Jurkat, Clone E6-1 (cell line): Measurements from ENCODE around the gene FAM117A.
A peak's percentile ranks its signal among the peaks of the same experiment; 100 is the strongest.
"Not testable (repeated sequence)": the region's sequence is repeated elsewhere in the genome, so short reads cannot be mapped to it uniquely, and the experiment has no call there.

Experiments
- DNase-seq: peaks from one replicate; pipeline ENCODE4 v3.0.0-alpha.2; 2011; ENCODE audit warnings: low read depth, low spot score
- H3K4me3 ChIP-seq: 2 replicates; pipeline ENCODE4 v1.5.1; 2011; ENCODE audit warnings: mild to moderate bottlenecking, low read length, control low read depth, moderate library complexity

Gene FAM117A

DNA sequence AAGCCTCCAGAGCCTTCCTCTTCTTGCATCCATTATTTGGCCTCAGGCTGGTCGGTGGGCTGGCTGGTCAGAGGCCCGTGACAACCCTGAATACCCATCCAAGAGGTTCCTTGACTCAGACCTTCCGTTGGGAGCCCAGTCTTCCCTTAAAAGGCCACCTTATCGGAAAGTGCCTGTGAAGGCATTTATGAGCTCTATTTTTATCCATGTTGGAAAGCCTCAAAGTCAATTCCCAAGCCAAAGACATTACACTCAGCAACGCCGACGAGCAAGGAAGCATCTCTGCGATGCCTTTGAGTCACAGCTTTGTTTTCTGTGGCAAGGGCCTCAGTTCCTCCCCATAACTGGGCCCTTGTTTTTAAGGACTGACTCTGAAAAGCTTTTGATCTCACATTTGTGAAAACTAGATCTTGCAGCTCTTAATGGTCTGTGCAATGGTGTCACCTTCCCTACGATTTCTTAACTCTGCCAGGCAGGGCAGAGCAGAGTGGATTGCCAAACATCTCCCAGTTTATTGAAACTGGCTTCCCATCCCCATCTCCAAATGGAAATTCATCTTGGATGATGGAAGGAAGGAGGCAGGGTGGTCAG, 72.8 kb downstream of the FAM117A start:
- no peak for DNase-seq
- no peak overlapping the region for H3K4me3 ChIP-seq

GRCh38 chr17:49690256-49690655, 73.7 kb downstream of the FAM117A start:
- H3K4me3 ChIP-seq = no peak overlapping the region
- no peak for DNase-seq

- H3K4me3 ChIP-seq = no peak overlapping the region
- no peak for DNase-seq
Observed at GRCh38 chr17:49688848-49689247, 75.1 kb downstream of the FAM117A start.

GRCh38 chr17:49687878-49688491, 75.9 kb downstream of the FAM117A start:
- H3K4me3 ChIP-seq = peak overlapping the region; percentile 6; the same call in 1 of the 2 replicates
- DNase-seq = peak; percentile 58

DNA sequence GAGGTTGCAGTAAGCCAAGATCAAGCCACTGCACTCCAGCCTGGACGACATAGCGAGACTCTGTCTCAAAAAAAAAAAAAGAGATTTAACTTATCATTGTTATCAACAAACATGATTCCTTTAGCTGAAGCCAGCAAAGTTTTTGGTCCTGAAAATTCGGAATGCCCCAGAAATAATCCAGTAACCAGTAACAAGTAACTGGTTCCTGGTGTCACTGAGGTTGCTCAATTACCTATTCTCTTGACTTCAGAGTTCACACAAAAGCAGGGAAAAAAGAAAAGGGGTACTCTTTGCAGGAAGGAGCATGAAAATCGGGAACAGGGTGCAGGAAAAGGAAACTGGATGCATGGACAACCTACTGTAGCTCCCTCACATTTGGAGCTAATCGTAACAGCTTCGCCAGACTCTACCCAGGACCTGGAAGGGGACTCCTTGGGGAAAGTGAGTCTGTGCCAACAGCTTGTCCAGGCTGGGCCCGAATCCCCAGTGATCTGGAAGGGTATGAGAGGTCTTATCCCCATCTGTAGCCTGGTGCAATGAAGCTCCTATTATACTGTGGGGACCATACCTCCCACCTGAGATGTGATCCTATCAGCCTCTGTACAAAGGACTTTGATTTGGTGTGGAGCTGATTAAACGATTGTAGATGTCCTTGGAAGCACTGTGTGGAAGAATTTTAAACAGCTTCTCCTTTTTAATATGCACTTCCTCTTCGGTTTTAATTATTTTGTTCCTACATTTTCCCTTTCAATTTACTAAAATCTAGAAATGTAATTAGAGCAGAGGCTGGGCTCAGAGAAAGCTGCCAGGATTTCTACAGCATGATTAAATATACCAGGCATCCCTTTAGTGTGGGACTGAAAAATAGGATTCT, 82.6 kb downstream of the FAM117A start:
- no peak overlapping the region for H3K4me3 ChIP-seq
- no peak for DNase-seq

DNA sequence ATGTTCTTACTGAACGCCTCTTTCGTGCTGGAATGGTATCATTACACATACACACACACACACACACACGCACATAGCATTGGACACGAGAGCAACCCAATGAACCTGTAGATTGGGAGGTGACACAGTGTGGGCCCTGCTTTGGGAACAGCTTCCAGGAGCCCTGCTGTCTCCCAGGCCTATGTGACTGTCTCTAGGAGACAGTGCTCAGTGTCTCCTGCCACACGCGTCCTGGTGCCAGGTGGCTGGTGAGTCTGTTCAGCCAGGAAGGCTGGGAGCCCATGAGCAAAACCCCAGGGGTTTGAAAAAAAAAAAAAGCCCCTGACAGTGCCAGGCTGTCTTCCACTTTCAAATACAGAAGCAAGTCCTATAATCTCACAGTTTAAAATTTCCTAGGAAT, 83.6 kb downstream of the FAM117A start:
- DNase-seq = no peak
- H3K4me3 ChIP-seq = no peak overlapping the region

- peak within 1 kb of the TSS; percentile 77 for H3K4me3 ChIP-seq
- DNase-seq = peak; percentile 99
Observed at GRCh38 chr17:49677933-49678847, 85.7 kb downstream of the FAM117A start, which contains the start of gene SPOP. TSS of gene SPOP (minus strand) at chr17:49678097. CDS start at chr17:49622810, 55,287 bp downstream.

DNA sequence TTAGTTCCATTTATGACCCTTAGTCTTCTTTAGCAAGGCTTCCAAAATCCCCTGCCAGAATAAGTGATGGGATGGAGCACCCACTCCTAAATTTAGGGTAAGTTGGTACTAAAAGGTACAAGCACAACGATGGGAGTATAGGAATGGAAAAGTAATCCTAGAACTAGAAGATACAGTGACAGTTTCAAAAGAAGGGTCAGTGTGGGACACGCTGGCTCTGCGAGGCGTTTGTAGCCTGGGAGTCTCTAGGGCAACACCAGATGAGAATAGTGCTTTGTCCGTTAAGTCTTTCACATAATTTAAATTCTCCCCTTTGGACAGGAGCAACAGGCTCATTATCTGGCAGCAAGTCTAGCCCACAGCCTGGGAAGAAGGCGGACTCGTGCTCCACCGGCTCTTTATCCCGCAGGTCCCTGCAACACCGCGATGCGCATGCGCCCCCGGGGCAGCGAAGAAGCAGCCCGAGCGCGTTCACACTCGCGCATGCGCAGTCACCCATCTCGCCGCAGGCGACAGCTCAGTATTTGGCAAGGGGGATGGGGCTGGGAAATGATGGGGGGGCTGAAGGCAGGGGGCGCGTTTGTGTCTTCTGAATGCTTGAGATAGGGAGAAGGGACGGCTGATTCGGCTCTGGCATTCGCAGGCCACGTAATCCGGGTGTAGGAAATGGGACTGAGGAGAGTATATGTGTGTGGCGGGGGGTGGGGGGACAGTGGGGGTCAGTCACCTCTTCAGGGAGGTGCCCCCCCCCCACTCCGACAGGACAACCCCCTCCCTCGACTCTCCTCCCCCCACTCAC, 86.6 kb downstream of the FAM117A start:
- peak overlapping the region; percentile 77 for H3K4me3 ChIP-seq
- DNase-seq = peak; percentile 91

DNA sequence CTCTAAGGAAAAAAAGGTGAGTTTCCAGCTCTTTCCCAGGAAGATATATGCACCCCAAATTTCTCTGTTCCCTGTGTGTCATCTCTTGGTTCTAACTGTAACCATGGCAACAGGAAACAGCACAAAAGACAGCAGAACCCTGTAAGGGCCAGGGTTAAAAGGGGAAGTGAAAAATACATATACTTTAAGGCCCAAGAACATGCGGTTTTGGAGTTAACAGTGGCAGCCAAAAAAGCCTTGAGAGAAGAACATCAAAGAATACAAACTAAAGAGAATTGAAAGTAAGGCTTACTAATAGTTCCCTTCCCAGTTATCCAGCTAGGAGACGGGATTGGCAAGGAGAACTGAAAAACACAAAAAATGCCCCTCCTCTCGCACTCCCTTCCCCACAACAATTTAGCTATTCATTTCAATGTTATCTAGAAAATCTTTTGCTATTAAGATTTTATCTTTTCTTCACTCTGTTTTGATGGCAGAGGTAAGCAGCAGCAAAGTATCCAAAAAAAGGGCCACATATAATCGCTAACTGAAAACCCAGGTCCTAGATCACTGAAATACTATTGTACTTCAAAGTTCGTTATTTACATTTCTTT, 87.6 kb downstream of the FAM117A start:
- DNase-seq = peak; percentile 75

DNA sequence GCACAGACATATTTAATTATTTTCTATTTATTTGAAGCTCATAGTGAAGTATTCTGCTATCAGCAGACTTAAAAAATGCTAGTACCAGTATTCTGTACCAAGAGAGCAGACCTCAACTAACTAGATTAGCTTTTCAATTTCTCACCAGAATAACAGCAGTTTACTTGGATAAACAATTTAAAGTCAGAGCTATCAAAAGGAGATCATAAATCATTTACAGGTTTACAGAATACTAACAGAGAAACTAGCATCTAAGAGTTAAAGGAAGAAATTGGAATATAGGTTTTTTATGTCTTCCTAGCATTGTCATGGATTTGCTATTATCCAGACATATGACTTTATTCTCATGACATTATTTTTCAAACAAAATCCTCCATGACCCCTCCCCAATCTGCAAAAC, 89.4 kb downstream of the FAM117A start:
- no peak overlapping the region for H3K4me3 ChIP-seq
- DNase-seq = no peak

More for the DNA sequence above, 87.6 kb downstream of the FAM117A start:
- H3K4me3 ChIP-seq = peak overlapping the region; percentile 77

DNA sequence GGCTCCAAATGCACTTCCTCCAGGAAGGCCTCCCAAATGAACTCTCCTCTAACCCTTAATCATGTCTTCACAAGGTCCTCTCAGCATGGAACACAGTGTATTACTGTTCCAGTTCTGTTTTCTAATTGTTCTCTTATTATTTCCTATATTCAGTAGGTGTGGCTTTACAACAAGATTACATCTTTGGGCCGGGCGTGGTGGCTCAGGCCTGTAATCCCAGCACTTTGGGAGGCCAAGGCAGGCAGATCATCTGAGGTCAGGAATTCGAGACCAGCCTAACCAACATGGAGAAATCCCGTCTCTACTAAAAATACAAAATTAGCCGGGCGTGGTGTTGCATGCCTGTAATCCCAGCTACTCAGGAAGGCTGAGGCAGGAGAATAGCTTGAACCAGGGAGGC, 90.3 kb downstream of the FAM117A start:
- not testable (repeated sequence) for DNase-seq, H3K4me3 ChIP-seq

DNA sequence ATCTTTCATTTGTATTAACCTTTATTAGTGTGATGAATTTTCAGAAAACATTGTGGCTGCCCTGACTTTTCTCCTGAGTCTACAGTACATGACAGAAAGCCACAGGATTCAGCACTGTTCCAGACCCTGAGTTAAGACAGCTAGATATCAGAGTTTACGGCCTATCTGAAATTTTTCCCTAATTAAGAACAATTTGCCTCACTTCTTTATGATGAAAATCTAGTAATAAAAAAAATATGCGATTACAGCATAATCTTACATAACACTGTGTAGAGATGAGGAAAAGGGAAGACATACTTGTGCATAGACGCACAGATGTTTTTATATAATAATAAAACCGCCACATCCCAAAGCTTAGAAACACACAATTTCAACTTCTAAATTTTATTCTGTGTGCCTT, 93.3 kb downstream of the FAM117A start:
- DNase-seq = no peak
- no peak overlapping the region for H3K4me3 ChIP-seq

- no peak overlapping the region for H3K4me3 ChIP-seq
- DNase-seq = no peak
Observed at GRCh38 chr17:49670002-49670401, 93.9 kb downstream of the FAM117A start.

GRCh38 chr17:49667854-49668253, 96.1 kb downstream of the FAM117A start:
- no peak overlapping the region for H3K4me3 ChIP-seq
- no peak for DNase-seq

GRCh38 chr17:49664706-49665211, 99.2 kb downstream of the FAM117A start:
- H3K4me3 ChIP-seq = no peak overlapping the region
- no peak for DNase-seq
